Tibial nerve (tissue), 4 donors: ENCODE results near the gene RSKR. TPM values are rescaled to one million over a fixed set of nuclear protein-coding genes. Genes with fewer than 3 reads are reported as not detected.

Source experiments
- DNase-seq, 2 donors: peaks; one replicate each; pipeline ENCODE4 v3.0.0-alpha.2; 2019; ENCODE audit warnings: low spot score in 2 of 2
- H3K27ac ChIP-seq, 4 donors: fragments of 200-600 bp; sonication (generic) in 3 of 4; one replicate each; pipeline ENCODE4 v1.5.1; 2017 to 2019; ENCODE audit warnings: mild to moderate bottlenecking in 1 of 4
- H3K27me3 ChIP-seq, 2 donors: fragments of 200-600 bp; sonication (generic) in 1 of 2; one replicate each; pipeline versions ENCODE4 v1.5.1 to v1.6.0; 2017 to 2019
- H3K36me3 ChIP-seq, 3 donors: fragments of 200-600 bp; sonication (generic); one replicate each; pipeline ENCODE4 v1.5.1; 2018 to 2019
- H3K4me1 ChIP-seq, 4 donors: fragments of 200-600 bp; sonication (generic) in 3 of 4; one replicate each; pipeline ENCODE4 v1.5.1; 2017 to 2019
- H3K4me3 ChIP-seq, 4 donors: fragments of 200-600 bp; sonication (generic) in 3 of 4; one replicate each; pipeline ENCODE4 v1.5.1; 2017 to 2019; ENCODE audit warnings: mild to moderate bottlenecking in 1 of 4, moderate library complexity in 1 of 4
- H3K9me3 ChIP-seq, 4 donors: fragments of 200-600 bp; sonication (generic) in 3 of 4; one replicate each; pipeline ENCODE4 v1.5.1; 2017 to 2019
- CTCF ChIP-seq, 5 experiments: fragments of 200-600 bp in 3 of 5; fragments of 450-650 bp in 2 of 5; sonication (generic) in 3 of 5; IDR thresholded peaks; one replicate each; pipeline ENCODE4 v1.5.1; 2016 to 2019; ENCODE audit warnings: antibody characterized with exemption in 5 of 5, mild to moderate bottlenecking in 3 of 5, moderate library complexity in 2 of 5
- EP300 ChIP-seq, 2 donors: sonication (generic); formaldehyde crosslinking; IDR thresholded peaks; one replicate each; pipeline ENCODE4 v1.6.1; 2017; ENCODE audit warnings: antibody characterized with exemption in 2 of 2, mild to moderate bottlenecking in 1 of 2
- POLR2A ChIP-seq, 2 donors: fragments of 450-650 bp; IDR thresholded peaks; one replicate each; pipeline ENCODE4 v1.6.1; 2017; ENCODE audit warnings: antibody characterized with exemption in 2 of 2, mild to moderate bottlenecking in 2 of 2, moderate library complexity in 2 of 2
- WGBS, 2 donors: methylation state at CpG; one replicate each; pipeline ENCODE4 v1.1.5; 2018; 5-methylcytosine and 5-hydroxymethylcytosine counted together
- total RNA-seq, 4 donors: library from RNA; depleted of rRNA; stranded (reverse); fragments of >200 nt; gene quantifications; one replicate each; pipeline ENCODE4 v1.1.0, GENCODE V29; 2016

Gene RSKR
- total RNA-seq, 4 donors from 2014 or later: 5.7 to 34.5 (median 16.2) TPM

GRCh38 chr17:28644787-28645575, 31.0 kb upstream of the RSKR start, which contains the start of gene BLTP2:
Gene BLTP2 (minus strand): TSS chr17:28645158. CDS start chr17:28645056, 102 bp downstream.
- Histone ChIP-seq H3K4me3 (peak within 1 kb of the TSS; percentile 91 to 100 (median 92)), H3K27me3 (no peaks in the 10 kb centered on the region), H3K4me1 (peaks cover 4 to 37% (median 24%) of the 10 kb centered on the region in 4 donors), H3K36me3 (peaks cover 0 to 53% (median 15%) of the 10 kb centered on the region in 3 donors), H3K27ac (peak within 1 kb of the TSS; percentile 92 to 96 (median 94)), H3K9me3 (no peaks in the 10 kb centered on the region)
- 0 to 1% methylated on average over 35 to 73 of the region's 89 CpGs for WGBS, 2 donors
- peak; percentile 88 to 92 for DNase-seq
- TF ChIP-seq CTCF (IDR thresholded peaks at IDR 0.05): peak in 3 of 5 experiments; percentile 6 to 68 (median 66)
- TF ChIP-seq POLR2A (IDR thresholded peaks at IDR 0.05): peak; percentile 77 to 94
- peak; percentile 61 to 95 for TF ChIP-seq EP300 (IDR thresholded peaks at IDR 0.05)

GRCh38 chr17:28643983-28644786, 30.2 kb upstream of the RSKR start:
- 0 to 4% methylated on average over 16 to 18 of the region's 18 CpGs for WGBS, 2 donors
- no peaks in the 10 kb centered on the region for H3K27me3 ChIP-seq
- H3K27ac ChIP-seq: peak overlapping the region; percentile 92 to 96 (median 94)
- peak overlapping the region; percentile 91 to 100 (median 92) for H3K4me3 ChIP-seq
- TF ChIP-seq CTCF (IDR thresholded peaks at IDR 0.05): peak; percentile 36 to 49 (median 47)
- no peak for TF ChIP-seq EP300 (IDR thresholded peaks at IDR 0.05)
- DNase-seq: peak in 1 of 2 donors; percentile 33
- peaks cover 0 to 53% (median 20%) of the 10 kb centered on the region in 3 donors for H3K36me3 ChIP-seq
- no peaks in the 10 kb centered on the region for H3K9me3 ChIP-seq
- peaks cover 4 to 37% (median 24%) of the 10 kb centered on the region in 4 donors for H3K4me1 ChIP-seq

GRCh38 chr17:28641579-28641978, 27.6 kb upstream of the RSKR start:
- peaks cover 4 to 30% (median 23%) of the 10 kb centered on the region in 4 donors for H3K4me1 ChIP-seq
- no peak for DNase-seq
- 92 to 96% methylated on average over 2 of the region's 2 CpGs for WGBS, 2 donors
- no peaks in the 10 kb centered on the region for H3K9me3 ChIP-seq
- TF ChIP-seq CTCF (IDR thresholded peaks at IDR 0.05) (no peak), POLR2A (IDR thresholded peaks at IDR 0.05) (no peak), EP300 (IDR thresholded peaks at IDR 0.05) (no peak)
- H3K4me3 ChIP-seq: no peak overlapping the region
- H3K27ac ChIP-seq: no peak overlapping the region
- no peaks in the 10 kb centered on the region for H3K27me3 ChIP-seq
- H3K36me3 ChIP-seq: peaks cover 0 to 66% (median 40%) of the 10 kb centered on the region in 3 donors

GRCh38 chr17:28635506-28635905, 21.5 kb upstream of the RSKR start:
- no peaks in the 10 kb centered on the region for H3K27me3 ChIP-seq
- no peak overlapping the region for H3K4me3 ChIP-seq
- peaks cover 0 to 100% (median 63%) of the 10 kb centered on the region in 3 donors for H3K36me3 ChIP-seq
- no peaks in the 10 kb centered on the region for H3K9me3 ChIP-seq
- no peak for DNase-seq
- H3K27ac ChIP-seq: no peak overlapping the region
- 89 to 100% methylated on average over 1 of the region's 1 CpG for WGBS, 2 donors
- no peak for TF ChIP-seq CTCF (IDR thresholded peaks at IDR 0.05)
- TF ChIP-seq EP300 (IDR thresholded peaks at IDR 0.05): no peak
- no peaks in the 10 kb centered on the region for H3K4me1 ChIP-seq
